Ramos (cell line): Measurements from ENCODE around the gene PNRC2.

Source experiments
- in situ Hi-C: fragments of 300-500 bp; cut with MboI; formaldehyde crosslinking; loops from one replicate; pipeline ENCODE4 v1.14.3; 2022; ENCODE audit warnings: low sequenced_read_pairs; ENCODE audit not compliant: unreplicated experiment

The PNRC2 gene, protein sequence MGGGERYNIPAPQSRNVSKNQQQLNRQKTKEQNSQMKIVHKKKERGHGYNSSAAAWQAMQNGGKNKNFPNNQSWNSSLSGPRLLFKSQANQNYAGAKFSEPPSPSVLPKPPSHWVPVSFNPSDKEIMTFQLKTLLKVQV

DNA sequence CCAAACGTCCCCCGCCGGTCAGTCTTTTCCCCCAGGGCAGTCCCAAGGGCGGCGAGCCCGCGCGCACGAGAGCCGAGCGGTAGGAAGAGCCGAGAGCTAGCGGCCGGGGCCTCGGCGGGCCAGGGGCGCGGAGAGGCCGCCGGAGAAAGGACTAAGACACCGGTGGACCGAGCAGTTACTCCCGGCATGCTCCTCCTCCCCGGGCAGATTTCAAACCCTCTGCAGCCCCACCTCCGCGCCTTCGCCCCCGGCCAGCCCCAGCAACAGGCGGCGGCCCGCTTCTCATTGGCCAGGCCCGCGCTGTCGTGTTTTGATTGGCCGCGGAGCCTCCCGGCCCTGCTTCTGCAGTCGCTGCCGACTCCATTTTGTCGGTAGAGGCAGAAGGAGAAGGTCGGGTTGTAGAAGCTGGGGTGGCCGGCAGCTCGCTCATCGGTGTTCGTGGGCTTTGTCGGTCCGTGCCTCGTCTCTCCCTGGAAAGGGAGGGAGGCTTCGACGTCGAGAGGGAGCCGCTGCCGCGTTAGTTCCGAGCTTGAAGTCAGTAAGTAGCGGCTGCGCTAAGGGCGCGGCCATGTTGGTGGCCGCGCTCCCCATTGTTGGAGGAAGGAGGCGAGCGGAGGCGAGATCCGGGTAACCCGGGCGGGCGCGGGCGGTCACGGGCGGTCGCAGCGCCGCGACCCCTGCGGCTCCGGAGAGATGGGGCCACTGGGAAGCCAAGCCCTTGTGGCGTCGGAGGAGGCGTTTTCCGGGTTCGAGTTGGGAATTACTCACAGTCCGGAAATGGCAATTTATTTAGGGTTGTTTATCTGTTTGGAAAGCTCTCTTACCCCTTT is at the start of gene PNRC2:
PNRC2 (plus strand) TSS at position 368 of the 830 bp plus-strand sequence. CDS start 1,630 bp downstream, outside the sequence.
- in situ Hi-C loops, result no loop called here

DNA sequence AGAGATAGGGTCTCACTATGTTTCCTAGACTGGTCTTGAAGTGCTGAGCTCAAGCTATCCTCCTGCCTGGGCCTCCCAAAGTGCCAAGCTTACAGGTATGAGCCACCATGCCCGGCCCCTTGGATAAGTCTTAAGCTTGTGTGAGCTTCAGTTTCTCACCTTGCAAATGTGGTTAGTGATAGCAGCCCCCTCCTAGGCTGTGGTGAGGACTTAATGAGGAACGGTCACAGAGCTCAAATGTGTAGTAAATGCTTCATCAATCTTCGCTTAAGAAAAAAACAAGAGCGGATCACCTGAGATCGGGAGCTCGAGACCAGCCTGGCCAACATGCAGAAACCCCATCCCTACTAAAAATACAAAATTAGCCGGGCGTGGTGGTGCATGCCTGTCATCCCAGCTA is 49.5 kb upstream of the PNRC2 start:
- in situ Hi-C loops, result no loop called here

DNA sequence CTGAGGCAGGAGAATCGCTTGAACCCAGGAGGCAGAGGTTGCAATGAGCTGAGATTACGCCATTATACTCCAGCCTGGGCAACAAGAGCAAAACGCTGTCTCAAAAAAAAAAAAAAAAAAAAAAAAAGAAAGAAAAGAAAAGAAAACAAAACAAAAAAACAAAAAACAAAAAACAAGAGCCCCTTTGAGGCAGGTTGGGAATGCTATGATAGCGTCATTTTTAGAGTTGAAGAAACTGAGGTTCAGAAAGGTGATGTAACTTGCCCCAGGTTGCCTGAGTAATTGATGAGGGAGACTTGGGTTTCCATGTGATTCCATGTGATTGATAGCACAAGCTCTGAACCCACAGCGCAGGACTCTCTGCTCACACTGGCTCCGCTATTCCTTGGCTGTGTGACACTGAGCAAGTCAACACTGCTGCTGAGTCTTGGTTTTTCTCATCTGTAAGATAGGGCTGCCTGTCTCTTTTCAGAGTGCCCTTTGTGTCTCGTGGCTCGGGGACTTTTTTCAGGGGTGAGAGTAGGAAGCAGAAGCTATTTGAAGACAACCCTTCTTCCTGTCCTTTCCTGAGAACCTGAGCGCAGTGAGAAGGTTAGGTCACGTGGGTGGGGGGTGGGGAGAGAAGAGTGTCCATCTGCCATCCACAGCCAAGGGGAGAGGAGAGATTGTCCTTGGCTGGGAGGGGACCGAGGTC is 48.9 kb upstream of the PNRC2 start:
- in situ Hi-C loops, result no loop called here

DNA sequence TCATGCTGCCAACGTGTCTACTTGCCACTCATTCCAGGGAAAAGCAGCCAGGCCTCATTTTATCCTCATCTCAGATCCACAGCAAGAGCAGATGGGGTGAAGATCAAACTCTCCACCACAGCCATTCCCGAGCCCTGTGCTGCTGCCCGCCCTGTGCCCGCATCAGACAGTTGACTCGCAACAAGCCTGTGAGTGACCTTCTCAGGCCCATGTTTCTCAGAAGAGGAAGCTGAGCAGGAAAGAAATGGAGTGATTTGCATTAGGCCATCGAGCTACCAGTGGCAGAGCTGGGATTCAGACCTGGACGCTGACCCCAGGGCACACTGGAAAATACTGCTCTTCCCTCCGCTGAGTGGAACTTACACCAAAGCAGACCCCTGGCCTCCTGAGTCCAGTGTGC is 47.7 kb upstream of the PNRC2 start:
- in situ Hi-C loops, result no loop called here

DNA sequence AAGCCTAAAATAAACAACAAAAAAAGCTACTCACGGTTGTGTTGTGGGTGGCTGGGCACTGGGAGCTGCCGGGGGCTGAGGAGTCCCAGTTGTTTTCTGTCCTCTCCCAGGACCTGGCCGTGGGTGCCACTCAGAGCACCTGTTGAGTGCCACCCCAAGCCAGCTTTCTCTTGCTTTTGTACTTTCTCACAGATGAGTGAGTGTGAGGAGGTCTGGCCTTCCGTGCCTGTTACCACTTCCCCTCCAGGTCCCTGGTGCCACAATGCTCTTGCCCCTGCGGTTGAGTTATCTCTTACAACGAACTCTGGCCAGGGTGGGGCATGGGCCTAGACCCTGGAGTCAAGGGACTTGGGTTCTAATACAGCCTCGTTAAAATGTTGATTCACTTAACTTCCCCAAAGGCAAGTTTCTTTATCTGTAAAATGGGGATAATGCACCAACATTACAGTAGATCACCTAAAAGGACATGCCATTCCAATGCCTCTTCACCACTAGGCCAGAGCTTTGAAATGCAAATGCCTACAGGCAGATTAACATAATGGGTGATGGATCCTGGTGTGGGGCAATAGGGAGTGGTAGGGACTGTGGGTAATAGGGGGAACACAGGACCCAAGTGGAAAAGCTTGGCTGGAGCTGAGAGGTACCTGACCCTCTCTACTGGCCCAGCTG is 46.3 kb upstream of the PNRC2 start, which contains the start of gene CNR2:
CNR2 (minus strand) TSS at position 151 of the 669 bp plus-strand sequence. CDS start 37,745 bp downstream, outside the sequence.
- in situ Hi-C loops, result no loop called here

DNA sequence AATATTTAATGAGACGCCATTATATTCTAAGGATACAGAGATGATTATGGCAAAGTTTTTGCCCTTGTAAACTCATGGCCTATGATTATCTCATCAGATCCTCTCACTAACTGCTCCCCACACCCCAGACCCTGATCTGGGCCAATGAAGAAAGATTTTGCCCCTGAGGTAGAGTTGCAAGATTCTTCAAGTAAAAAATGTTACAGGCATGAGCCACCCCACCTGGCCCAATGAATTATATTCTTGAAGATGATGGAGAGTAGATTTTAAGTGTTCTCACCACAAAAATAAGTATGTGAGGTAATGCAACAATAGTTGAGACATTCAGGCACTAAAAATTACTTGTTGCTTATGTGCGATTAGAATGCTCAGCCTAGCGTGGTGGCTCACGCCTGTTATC is 44.7 kb upstream of the PNRC2 start:
- in situ Hi-C loops, result loop anchor here (5.0 kb wide), 1 partner anchor 108 kb away; no protein-coding TSS in a partner anchor

DNA sequence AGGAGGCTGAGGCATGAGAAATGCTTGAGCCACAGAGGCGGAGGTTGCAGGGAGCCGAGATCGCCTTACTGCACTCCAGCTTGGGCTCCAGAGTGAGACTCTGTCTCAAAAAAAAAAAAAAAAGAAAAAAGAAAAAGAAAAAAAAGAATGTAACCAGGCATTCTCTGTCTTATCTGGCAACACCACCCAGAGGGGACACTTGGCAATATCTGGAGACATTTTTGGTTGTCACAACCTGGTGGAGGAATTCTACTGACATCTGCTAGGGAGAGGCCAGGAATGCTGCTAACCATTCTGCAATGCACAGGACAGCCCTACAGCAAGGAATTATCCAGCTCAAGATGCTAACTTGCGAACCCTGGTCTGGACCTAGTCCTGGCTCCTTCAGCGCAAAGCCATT is 44.2 kb upstream of the PNRC2 start:
- in situ Hi-C loops, result loop anchor here (5.0 kb wide), 1 partner anchor 108 kb away; no protein-coding TSS in a partner anchor

DNA sequence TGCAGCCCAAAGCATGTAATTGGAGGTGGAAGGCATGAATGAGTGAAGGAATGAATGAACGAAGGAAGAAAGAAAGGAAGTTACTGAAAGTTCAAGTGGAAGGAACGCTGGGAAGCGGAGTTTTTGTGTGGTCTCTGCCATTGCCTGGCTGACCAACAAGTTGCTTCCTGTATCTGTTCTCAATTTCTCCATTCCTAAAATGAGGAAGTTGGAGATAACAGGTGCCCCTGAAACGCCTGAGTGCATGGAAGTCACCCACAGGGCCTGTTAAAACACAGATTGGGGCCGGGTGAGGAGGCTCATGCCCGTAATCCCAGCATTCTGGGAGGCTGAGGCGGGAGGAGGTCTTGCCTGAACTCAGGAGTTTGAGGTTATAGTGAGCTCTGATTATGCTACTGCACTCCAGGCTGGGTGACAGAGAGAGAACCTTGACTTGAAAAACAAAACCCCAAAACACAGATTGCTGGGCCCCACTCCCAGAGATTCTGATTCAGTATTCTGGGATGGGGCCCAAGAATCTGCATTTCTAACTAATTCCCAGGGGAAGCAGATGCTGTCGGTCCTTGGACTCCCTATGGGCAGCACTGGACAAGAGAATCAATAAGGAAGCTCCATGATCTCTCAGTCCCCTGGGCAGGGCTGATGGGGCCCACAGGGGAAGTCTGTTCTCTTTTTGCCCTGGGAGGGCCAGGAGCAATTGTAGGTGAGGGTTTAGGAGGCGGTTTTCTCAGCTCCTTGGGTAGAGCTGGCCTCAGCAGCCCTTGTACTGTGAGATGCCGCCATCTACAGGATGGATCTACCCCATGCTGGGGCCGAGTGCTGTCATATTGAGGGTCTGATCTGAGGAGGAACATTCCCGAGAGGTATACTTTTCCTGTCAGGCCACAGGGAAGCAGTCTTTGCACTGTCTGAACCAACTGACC is 43.2 kb upstream of the PNRC2 start:
- in situ Hi-C loops, result loop anchor here (5.0 kb wide), 1 partner anchor 109 kb away; no protein-coding TSS in a partner anchor

DNA sequence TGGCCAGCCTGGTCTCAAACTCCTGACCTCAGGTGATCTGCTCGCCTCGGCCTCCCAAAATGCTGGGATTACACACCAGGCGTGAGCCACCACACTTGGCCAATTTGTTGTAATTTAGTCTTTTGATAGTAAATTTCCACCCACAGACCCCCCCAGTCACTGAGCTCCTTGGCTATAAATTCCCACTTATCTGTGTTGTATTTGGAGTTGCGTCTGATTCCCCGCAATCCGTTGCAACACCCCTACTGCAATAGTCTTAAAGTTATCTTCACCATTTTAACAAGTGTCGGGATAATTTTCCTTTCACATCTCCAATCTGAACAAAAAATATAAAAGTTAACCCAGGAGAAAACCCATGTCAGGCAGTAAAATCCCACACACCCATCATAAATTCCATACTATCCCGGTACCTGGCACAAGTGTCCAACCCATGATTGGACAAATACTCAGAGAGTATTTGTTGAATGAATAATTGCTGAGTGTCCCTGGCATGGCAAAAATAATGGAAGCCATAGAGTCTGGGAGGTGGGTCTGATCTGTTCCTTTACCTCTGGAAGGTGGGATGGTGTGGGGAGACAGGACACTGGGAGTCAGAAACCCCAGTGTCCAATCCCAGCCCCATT is 37.2 kb upstream of the PNRC2 start:
- in situ Hi-C loops, result no loop called here

DNA sequence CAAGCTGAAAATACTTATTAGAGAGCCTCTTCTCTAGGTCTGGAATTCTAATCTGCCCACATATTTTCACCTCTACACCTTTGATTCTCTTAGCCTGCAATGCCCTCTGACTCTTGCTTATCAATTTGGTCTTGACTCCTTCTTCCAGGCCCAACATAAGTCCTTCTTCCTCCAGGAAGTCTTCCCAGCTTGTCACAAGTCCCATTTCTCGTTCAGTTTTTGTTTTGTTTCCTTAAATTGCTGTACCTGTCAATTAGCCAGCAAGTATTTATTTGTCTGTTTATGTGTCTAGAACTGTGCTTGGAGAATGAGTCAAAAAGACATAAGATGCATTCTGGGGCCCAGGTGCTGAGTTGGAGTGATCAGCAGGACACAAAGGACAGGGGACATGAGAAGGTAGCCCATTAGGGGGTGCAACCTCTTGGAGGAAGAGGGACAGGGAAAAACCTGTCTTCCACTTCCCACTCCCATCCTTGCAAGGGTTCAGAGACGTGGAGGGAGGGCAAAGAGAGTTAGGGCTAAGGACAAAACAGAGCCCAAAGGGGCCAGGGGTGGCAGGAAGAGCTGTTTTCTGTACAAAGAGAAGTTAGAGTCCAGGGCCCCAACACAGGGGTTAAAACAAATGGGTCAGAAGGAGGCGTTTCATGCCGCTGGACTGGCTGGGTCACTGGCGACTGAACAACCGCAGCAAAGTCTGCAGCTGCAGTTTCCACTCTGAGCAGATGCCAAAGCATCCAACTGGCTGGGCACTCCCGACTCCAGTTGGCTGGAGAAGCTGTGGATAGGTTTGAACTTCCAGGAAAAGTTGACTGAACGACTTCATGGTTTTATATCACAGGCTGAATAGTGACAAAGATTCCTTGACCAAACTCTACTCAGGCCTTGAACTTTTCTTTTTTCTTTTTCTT is 35.8 kb upstream of the PNRC2 start:
- in situ Hi-C loops, result no loop called here

DNA sequence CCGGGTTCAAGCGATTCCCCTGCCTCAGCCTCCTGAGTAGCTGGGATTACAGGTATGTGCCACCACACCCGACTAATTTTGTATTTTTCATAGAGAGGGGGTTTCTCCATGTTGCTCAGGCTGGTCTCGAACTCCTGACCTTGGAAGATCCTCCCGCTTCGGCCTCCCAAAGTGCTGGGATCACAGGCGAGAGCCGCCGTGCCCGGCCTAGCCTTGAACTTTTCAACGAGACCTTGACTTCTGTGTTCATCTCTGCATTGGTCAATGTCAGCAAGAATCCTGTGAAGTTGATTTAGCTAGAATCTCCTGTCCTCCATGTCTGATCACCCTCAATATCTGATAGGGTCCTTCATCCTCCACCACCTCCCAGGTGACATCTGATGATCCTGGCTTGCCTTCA is 35.0 kb upstream of the PNRC2 start:
- in situ Hi-C loops, result no loop called here

DNA sequence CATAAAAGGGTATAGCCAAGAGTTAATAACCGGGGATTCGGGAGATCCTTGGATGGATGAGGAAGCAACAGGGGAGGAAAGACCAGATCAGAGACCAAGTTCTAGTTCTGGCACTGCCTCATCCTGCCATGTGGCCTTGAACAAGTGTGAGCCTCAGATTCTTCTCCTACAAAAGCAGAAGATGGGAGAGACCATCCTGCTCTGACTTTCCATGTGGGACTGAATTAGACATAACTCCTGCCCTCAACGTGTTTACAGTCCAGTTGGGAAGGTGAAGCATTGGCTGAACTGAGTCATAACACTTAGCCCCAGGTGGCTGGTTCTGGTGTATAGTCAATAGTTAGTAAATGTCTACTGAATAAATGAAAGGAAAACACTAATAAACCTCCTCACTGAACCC is 34.3 kb upstream of the PNRC2 start:
- in situ Hi-C loops, result no loop called here

DNA sequence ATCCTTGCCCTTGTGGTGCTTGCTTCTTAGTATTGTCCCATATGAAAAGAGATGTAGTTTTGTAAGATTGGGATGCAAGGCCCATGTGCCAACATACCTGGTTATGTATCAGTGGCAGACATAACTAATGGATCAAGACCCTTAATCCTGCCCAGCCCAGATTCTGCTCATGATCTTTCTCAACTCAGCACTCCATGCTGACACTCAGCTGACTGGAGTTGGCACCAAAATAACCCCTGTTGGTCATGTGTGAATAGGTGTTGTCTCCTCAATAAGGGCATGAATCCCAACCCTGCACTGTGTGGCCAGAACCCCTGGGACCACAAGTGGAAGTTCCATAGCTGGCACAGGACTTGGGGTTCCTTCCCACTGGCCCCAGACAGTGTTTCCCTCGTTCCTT is 32.5 kb upstream of the PNRC2 start:
- in situ Hi-C loops, result no loop called here

DNA sequence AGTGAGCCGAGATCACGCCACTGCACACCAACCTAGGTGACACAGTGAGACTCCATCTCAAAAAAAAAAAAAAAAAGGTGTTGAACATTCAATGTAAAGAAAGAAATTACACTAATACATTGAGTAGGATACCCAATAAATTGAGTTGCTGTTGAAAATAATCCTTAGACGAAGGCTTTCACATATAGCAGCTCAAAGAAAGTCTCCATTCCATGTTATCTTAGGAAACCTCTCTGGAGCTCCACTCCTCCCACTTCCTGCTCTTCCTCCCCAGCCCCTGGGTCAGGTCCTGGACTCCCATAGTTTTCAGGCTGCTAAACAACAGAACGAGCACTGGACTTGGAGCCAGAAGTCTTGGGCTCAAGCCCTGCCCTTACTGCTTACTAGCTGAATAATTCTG is 30.8 kb upstream of the PNRC2 start:
- in situ Hi-C loops, result no loop called here

DNA sequence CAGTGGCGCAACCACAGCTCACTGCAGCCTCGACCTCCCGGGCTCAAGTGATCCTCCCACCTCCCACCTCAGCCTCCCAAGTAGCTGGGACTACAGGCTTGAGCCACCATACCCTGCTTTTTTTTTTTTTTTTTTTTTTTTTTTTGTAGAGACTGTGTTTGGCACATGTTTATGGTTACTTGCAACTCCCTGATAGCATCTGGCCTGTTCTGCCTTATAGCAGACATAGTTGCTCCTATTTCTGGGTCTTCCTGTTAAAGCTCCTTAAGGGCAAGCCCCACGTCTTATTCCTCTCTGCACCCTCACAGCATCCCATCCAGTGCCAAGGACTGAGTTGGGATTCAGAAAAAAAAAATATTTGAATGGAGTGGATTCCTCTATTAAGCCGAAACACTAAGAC is 29.4 kb upstream of the PNRC2 start:
- in situ Hi-C loops, result no loop called here

DNA sequence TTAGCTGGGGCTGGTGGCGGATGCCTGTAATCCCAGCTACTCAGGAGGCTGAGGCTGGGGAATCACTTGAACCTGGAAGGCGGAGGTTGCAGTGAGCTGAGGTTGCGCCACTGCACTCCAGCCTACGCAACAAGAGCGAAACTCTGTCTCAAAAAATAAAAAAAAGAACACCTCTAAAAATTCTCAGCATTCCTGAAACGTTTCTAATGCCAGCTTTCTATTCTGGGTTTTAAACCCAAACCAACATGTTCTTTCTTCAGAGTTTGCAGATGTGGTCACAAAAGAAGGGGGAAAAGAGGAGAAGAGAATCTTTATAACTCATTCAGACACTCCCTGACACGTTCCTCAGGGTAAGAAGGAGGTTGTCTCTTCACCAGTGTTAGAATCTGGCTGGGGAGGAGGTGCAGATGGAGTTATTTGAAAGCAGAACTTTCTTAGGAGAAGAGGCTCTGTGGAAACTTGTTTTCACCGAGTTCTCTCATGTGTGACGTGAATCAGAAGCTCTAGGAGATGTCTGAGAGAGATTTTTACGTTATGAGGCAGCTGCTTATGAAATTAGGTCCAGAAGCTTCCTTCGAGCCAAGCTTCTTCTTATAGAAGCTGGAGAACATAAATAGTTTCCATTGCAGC is 28.7 kb upstream of the PNRC2 start:
- in situ Hi-C loops, result no loop called here

DNA sequence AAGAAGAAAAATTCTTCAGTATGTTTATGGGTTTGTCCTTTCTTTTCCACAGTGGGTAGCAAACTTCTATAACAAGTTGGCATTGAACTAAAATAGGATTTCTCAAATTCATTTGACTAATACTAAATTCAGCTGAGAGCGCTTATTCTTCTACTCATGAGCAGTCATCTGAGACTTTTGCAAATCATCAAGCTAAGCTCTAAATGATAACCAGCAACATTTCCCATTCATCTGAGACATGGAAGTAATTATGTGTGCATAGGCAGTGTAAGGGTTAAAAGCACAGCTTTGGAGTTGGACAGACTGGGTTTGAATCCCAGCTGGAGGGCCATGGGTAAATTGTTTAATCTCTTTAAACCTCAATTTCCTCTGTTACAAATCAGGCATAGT is 28.1 kb upstream of the PNRC2 start:
- in situ Hi-C loops, result no loop called here
